HG03439 (cell line): Measurements from ENCODE around the gene CAMSAP1.

Source experiments
- ATAC-seq: cut with Tn5 transposase; IDR thresholded peaks from one replicate; pipeline ENCODE4 v1.9.1; 2021; ENCODE audit warnings: mild to moderate bottlenecking, moderate library complexity; ENCODE audit not compliant: unreplicated experiment

CAMSAP1 gene

GRCh38 chr9:135778421-135778820 lies 128.9 kb downstream of the CAMSAP1 start:
- no peak for ATAC-seq

- ATAC-seq, result no peak
These were observed 129.6 kb downstream of the CAMSAP1 start for GRCh38 chr9:135777623-135778177.

DNA sequence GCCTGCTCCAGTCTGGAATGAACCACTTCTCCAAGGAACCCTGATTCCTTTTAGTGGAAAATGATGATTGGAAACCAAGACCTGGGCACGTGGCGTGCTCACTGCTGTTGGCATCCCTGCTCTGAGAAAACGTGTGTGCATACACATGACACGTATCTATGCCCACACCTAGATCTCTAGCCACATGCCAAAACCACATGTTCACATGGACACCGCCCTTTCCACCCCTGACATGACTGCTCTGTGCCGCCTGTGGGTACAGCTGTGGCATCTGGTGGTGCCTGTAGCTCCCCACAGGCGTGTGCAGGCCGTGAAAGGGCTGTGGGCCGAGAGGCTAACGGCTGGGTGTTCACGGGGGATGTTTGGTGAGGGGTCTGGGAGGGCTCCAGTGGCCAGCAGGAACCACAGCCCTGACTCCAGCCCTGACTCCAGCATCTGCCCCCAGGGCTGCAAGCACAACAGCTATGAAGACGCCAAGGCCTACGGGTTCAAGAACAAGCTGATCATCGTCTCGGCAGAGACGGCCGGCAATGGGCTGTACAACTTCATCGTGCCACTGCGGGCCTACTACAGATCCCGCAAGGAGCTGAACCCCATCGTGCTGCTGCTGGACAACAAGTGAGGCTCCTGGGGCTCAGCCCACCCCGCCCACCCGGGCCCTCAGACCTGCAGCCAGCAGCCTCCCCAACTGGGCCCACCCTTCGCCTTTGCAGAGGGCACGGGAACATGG lies 130.3 kb downstream of the CAMSAP1 start:
- no peak for ATAC-seq

DNA sequence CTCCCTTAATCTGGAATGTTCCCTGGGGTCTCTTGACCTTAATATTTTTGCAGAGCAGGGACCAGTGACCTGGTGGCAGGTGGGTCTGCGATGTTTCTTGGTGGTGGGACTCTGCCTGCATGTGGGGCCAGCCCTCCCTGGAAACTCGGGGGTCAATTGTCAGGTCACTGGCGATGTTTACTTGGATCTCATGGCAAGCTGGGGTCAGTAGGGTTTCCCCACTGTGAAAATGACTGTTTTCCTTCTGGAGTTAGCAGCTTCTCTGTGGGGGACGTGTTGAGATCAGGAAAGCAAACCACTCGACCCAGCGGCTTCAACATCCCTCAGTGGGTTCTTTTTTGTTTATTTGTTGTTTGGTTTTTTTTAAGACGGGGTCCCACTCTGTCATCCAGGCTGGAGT lies 131.4 kb downstream of the CAMSAP1 start:
- ATAC-seq, result no peak

DNA sequence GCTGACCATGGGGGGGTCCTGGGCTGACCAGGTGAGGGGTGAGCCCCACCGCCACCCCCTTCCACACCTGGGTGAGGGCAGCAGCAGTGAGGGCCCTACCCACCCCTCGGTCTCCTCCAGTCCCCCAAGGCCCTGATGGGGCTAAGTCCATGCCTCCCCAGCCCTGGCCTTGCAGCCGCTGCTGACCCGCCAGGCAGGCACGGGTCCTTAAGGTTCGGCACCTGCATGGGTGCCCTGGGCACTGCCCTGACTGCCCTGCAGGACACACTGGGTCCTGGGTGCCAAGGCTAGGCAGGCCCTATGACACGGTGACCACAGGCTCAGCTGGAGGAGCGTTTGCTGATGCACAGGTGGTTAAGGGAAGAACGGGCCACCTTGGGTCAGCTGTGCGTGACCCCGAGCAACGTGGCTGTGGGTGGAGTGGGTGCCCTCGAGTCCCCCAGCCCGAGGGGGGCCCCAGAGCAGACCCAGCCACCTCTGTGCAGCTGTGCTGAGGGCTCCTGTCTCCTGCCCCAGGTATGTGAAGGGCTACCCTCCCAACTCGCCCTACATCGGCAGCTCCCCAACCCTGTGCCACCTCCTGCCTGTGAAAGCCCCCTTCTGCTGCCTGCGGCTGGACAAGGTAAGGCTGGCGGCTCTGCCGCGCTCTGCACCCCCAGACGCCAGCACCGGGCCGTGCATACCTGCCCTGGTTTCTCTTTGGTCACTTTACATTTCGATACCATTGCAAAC lies 132.4 kb downstream of the CAMSAP1 start:
- no peak for ATAC-seq

DNA sequence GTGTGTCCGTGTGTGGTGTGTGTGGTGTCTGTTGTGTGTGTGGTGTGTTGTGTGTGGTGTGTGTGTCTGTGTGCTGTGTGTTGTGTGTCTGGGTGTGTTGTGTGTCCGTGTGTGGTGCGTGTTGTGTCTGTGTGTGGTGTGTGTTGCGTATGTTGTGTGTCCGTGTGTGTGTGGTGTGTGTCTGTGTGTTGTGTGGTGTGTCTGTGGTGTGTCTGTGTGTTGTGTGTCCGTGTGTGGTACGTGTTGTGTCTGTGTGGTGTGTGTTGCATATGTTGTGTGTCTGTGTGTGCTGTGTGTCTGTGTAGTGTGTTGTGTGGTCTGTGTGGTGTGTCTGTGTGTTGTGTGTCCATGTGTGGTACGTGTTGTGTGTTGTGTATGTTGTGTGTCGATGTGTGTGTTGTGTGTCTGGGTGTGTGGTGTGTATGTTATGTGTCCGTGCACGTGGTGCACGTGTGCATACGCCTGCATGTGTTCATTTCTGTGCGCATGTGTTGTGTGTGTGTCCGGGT lies 133.1 kb downstream of the CAMSAP1 start:
- no peak for ATAC-seq

DNA sequence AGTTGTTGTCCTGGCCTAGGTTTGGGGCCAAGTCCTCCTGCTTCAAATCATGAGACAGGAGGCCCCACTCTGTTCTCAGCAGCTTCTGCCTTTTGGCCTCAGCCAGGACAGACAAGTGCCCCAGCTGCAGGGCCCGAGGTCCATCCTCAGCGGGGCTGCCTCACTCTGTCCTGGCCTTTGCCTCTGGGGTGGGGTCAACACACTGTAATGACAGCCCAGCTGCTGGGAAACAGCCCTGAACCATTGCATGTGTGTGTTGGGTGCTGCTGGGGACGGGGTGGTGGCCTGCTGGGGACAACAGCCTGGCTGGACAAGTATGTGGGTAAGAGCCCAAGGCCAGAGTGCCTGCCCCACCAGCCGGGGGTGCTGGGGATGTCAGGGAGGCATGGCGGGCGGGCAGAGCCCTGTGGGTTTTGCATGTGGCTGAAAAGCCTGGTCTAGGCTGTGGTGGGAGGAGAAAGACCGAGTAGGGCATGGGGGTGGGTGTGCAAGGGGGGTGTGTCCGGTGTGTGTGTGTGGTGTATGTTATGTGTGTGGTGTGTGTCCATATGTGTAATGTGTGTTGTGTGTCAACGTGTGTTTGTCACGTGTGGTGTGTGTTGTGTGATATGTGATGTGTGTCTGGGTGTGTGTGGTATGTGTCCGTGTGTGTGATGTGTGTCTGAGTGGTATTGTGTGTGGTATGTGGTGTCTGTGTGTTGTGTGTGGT lies 133.7 kb downstream of the CAMSAP1 start:
- no peak for ATAC-seq

GRCh38 chr9:135772702-135773493 lies 134.4 kb downstream of the CAMSAP1 start:
- no peak for ATAC-seq

- no peak for ATAC-seq
These were observed 135.2 kb downstream of the CAMSAP1 start for GRCh38 chr9:135772056-135772646.

DNA sequence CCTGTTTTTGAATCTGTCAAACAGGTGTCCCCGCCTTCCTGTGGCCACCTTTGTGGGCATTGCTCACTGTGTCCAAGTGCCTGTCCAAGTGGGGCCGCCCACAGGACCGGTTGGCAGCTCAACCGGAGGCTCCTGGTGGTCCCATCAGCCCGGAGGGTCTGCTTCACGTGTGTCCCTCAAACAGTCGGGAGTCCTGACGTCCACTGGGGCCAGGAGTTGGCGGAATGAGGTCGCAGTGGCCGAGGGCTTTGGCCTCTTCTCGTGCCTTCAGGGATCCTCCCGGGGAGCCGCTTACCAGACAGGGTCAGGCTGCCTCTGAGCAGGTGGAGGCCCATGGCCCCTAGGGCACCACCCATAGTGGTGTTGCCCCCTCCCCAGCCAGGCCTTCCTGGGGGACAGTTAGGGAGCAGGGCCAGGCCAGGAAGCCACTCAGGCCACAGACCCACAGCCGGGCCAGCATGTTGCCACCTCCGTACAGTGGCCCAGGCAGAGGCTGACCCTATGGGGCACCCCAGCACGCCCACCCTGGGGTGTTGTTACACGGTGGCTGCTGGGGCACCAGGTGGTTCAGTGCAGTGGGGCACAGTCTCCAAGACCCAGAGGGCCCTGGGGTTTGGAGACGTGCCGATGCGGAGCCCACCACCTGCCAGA lies 135.8 kb downstream of the CAMSAP1 start:
- ATAC-seq, result no peak

DNA sequence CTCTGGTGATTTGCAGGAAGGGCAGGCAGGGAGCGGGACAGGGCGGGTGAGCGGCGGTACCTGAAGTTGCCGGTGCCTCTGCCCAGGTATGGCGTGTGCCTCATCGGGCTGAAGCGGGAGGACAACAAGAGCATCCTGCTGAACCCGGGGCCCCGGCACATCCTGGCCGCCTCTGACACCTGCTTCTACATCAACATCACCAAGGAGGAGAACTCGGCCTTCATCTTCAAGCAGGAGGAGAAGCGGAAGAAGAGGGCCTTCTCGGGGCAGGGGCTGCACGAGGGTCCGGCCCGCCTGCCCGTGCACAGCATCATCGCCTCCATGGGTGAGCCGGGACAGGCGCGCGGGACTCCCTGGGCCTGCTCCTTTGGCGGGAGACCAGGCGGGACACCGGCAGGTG lies 136.6 kb downstream of the CAMSAP1 start:
- no peak for ATAC-seq

- no peak for ATAC-seq
These were observed 137.2 kb downstream of the CAMSAP1 start for GRCh38 chr9:135770203-135770535.

- no peak for ATAC-seq
These were observed 137.7 kb downstream of the CAMSAP1 start for GRCh38 chr9:135769489-135770202.

DNA sequence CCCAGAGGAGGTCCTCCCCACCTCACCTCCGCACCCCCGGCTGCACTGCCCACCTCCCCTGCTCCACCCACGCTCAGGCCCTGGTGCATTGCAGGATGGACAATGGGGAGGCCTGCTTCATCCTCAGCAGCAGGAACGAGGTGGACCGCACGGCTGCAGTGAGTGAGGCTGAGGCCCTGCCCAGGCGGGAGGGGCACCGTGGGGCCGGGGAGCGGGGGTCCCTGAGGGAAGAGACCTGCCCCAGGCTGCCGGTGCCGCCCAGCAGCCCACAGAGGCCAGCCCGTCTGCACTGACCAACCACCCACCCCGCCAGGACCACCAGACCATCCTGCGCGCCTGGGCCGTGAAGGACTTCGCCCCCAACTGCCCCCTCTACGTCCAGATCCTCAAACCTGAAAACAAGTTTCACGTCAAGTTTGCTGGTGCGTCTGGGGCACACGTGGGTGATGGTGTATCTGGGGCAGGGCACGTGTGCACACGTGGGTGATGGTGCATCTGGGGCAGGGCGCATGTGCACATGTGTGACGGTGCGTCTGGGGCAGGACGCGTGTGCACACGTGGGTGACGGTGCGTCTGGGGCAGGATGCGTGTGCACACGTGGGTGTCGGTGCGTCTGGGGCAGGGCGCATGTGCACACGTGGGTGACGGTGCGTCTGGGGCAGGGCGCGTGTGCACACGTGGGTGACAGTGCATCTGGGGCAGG lies 138.7 kb downstream of the CAMSAP1 start:
- no peak for ATAC-seq

- ATAC-seq, result no peak
These were observed 140.6 kb downstream of the CAMSAP1 start for GRCh38 chr9:135766707-135767106.

- no peak for ATAC-seq
These were observed 141.1 kb downstream of the CAMSAP1 start for GRCh38 chr9:135766251-135766650.

GRCh38 chr9:135765416-135765815 lies 141.9 kb downstream of the CAMSAP1 start:
- no peak for ATAC-seq

GRCh38 chr9:135764731-135765130 lies 142.6 kb downstream of the CAMSAP1 start:
- no peak for ATAC-seq
